T-helper 2 cell treated with Interferon-gamma antibody and Interleukin-4, amounts not matched to agents 5 μg/mL and 100 μg/mL, for 36 hours (primary cell): ENCODE measurements around the gene THYN1.
"Not testable (repeated sequence)": the region's sequence is repeated elsewhere in the genome, so short reads cannot be mapped to it uniquely, and the experiment has no call there.

Experiments used
- DNase-seq: peaks from one replicate; pipeline ENCODE4 v3.0.0; 2021; ENCODE audit warnings: low spot score
- H3K27ac Mint-ChIP-seq: one replicate; pipeline ENCODE4 v1.8.0; 2021; ENCODE audit warnings: mild to moderate bottlenecking, mixed read lengths
- H3K27me3 Mint-ChIP-seq: one replicate; pipeline ENCODE4 v1.8.0; 2021; ENCODE audit warnings: low read depth, mixed read lengths
- H3K36me3 Mint-ChIP-seq: one replicate; pipeline ENCODE4 v1.8.0; 2021; ENCODE audit warnings: low read depth, mixed read lengths
- H3K4me1 Mint-ChIP-seq: one replicate; pipeline ENCODE4 v1.8.0; 2021; ENCODE audit warnings: low read depth, mixed read lengths
- H3K4me3 Mint-ChIP-seq: one replicate; pipeline ENCODE4 v1.8.0; 2022; ENCODE audit warnings: mild to moderate bottlenecking, moderate library complexity, mixed read lengths
- H3K9me3 Mint-ChIP-seq: one replicate; pipeline ENCODE4 v1.8.0; 2021; ENCODE audit warnings: mixed read lengths

The THYN1 gene

GRCh38 chr11:134253188-134253993, at the start of gene THYN1, which contains the start of gene ACAD8:
Gene THYN1, minus strand, starts transcription at chr11:134253352. Its CDS starts 470 bp downstream, at chr11:134252882.
Gene ACAD8, plus strand, starts transcription at chr11:134253568. Its CDS starts 33 bp downstream, at chr11:134253601.
- H3K27ac Mint-ChIP-seq, result peak within 1 kb of the TSS; percentile 94
- peaks cover 35% of the 10 kb centered on the region for H3K4me1 Mint-ChIP-seq
- peaks cover 22% of the 10 kb centered on the region for H3K36me3 Mint-ChIP-seq
- H3K27me3 Mint-ChIP-seq, result no peaks in the 10 kb centered on the region
- peak within 1 kb of the TSS; percentile 99 for H3K4me3 Mint-ChIP-seq
- DNase-seq, result peak; percentile 95
- H3K9me3 Mint-ChIP-seq, result no peaks in the 10 kb centered on the region

GRCh38 chr11:134294664-134295063, 41.5 kb upstream of the THYN1 start:
- no peaks in the 10 kb centered on the region for H3K4me1 Mint-ChIP-seq
- H3K4me3 Mint-ChIP-seq, result no peak overlapping the region
- H3K27ac Mint-ChIP-seq, result no peak overlapping the region

GRCh38 chr11:134293119-134294113, 40.3 kb upstream of the THYN1 start:
- Mint-ChIP-seq H3K36me3 (peaks cover 12% of the 10 kb centered on the region), H3K27ac (no peak overlapping the region), H3K4me1 (no peaks in the 10 kb centered on the region), H3K27me3 (no peaks in the 10 kb centered on the region), H3K9me3 (no peaks in the 10 kb centered on the region), H3K4me3 (no peak overlapping the region)
- no peak for DNase-seq

More at GRCh38 chr11:134294664-134295063, 41.5 kb upstream of the THYN1 start:
- no peaks in the 10 kb centered on the region for H3K9me3 Mint-ChIP-seq
- no peak for DNase-seq
- no peaks in the 10 kb centered on the region for H3K27me3 Mint-ChIP-seq
- peaks cover 16% of the 10 kb centered on the region for H3K36me3 Mint-ChIP-seq

GRCh38 chr11:134292661-134293060, 39.5 kb upstream of the THYN1 start:
- Mint-ChIP-seq H3K27ac (no peak overlapping the region), H3K4me3 (no peak overlapping the region), H3K9me3 (no peaks in the 10 kb centered on the region), H3K4me1 (no peaks in the 10 kb centered on the region), H3K36me3 (peaks cover 12% of the 10 kb centered on the region), H3K27me3 (no peaks in the 10 kb centered on the region)
- no peak for DNase-seq

- H3K27ac Mint-ChIP-seq, result no peak overlapping the region
- DNase-seq, result no peak
These were observed 38.0 kb upstream of the THYN1 start for GRCh38 chr11:134291196-134291595.

GRCh38 chr11:134290646-134291045, 37.5 kb upstream of the THYN1 start:
- peaks cover 9% of the 10 kb centered on the region for H3K36me3 Mint-ChIP-seq
- no peaks in the 10 kb centered on the region for H3K27me3 Mint-ChIP-seq
- DNase-seq, result no peak
- H3K27ac Mint-ChIP-seq, result no peak overlapping the region
- no peaks in the 10 kb centered on the region for H3K4me1 Mint-ChIP-seq
- no peak overlapping the region for H3K4me3 Mint-ChIP-seq
- H3K9me3 Mint-ChIP-seq, result no peaks in the 10 kb centered on the region

More at GRCh38 chr11:134291196-134291595, 38.0 kb upstream of the THYN1 start:
- Mint-ChIP-seq H3K36me3 (peaks cover 12% of the 10 kb centered on the region), H3K4me3 (no peak overlapping the region), H3K27me3 (no peaks in the 10 kb centered on the region), H3K9me3 (no peaks in the 10 kb centered on the region), H3K4me1 (no peaks in the 10 kb centered on the region)

- Mint-ChIP-seq H3K9me3 (no peaks in the 10 kb centered on the region), H3K4me1 (no peaks in the 10 kb centered on the region), H3K27me3 (no peaks in the 10 kb centered on the region), H3K27ac (no peak overlapping the region), H3K36me3 (peaks cover 4% of the 10 kb centered on the region), H3K4me3 (no peak overlapping the region)
- no peak for DNase-seq
These were observed 36.6 kb upstream of the THYN1 start for GRCh38 chr11:134289789-134290188.

GRCh38 chr11:134289167-134289566, 36.0 kb upstream of the THYN1 start:
- Mint-ChIP-seq H3K27ac (no peak overlapping the region), H3K27me3 (no peaks in the 10 kb centered on the region), H3K4me3 (no peak overlapping the region), H3K4me1 (no peaks in the 10 kb centered on the region), H3K36me3 (peaks cover 1% of the 10 kb centered on the region), H3K9me3 (no peaks in the 10 kb centered on the region)
- DNase-seq, result peak; percentile 2

GRCh38 chr11:134288486-134288885, 35.3 kb upstream of the THYN1 start:
- H3K27me3 Mint-ChIP-seq, result no peaks in the 10 kb centered on the region
- H3K36me3 Mint-ChIP-seq, result peaks cover 1% of the 10 kb centered on the region
- H3K27ac Mint-ChIP-seq, result no peak overlapping the region

GRCh38 chr11:134287561-134287960, 34.4 kb upstream of the THYN1 start:
- peak; percentile 2 for DNase-seq
- Mint-ChIP-seq H3K9me3 (no peaks in the 10 kb centered on the region), H3K36me3 (peaks cover 3% of the 10 kb centered on the region)

More at GRCh38 chr11:134288486-134288885, 35.3 kb upstream of the THYN1 start:
- DNase-seq, result peak; percentile 2
- H3K4me3 Mint-ChIP-seq, result no peak overlapping the region
- H3K9me3 Mint-ChIP-seq, result no peaks in the 10 kb centered on the region
- no peaks in the 10 kb centered on the region for H3K4me1 Mint-ChIP-seq

GRCh38 chr11:134284349-134284748, 31.2 kb upstream of the THYN1 start:
- H3K4me3 Mint-ChIP-seq, result not testable (repeated sequence)

More at GRCh38 chr11:134287561-134287960, 34.4 kb upstream of the THYN1 start:
- no peak overlapping the region for H3K4me3 Mint-ChIP-seq
- no peaks in the 10 kb centered on the region for H3K27me3 Mint-ChIP-seq
- no peak overlapping the region for H3K27ac Mint-ChIP-seq
- H3K4me1 Mint-ChIP-seq, result no peaks in the 10 kb centered on the region

GRCh38 chr11:134283461-134284230, 30.5 kb upstream of the THYN1 start:
- Mint-ChIP-seq H3K27ac (no peak overlapping the region), H3K4me1 (peaks cover 12% of the 10 kb centered on the region), H3K36me3 (peaks cover 8% of the 10 kb centered on the region), H3K9me3 (peaks cover 3% of the 10 kb centered on the region), H3K27me3 (no peaks in the 10 kb centered on the region), H3K4me3 (no peak overlapping the region)
- DNase-seq, result peak; percentile 2

More at GRCh38 chr11:134284349-134284748, 31.2 kb upstream of the THYN1 start:
- not testable (repeated sequence) for H3K4me1 Mint-ChIP-seq, H3K36me3 Mint-ChIP-seq, H3K9me3 Mint-ChIP-seq, H3K27me3 Mint-ChIP-seq, DNase-seq, H3K27ac Mint-ChIP-seq
